ENCODE measurements around the gene MEGF11.

The MEGF11 gene

GRCh38 chr15:66084704-66085103 is 168.8 kb downstream of the MEGF11 start:
- FAIRE-seq = no peak

DNA sequence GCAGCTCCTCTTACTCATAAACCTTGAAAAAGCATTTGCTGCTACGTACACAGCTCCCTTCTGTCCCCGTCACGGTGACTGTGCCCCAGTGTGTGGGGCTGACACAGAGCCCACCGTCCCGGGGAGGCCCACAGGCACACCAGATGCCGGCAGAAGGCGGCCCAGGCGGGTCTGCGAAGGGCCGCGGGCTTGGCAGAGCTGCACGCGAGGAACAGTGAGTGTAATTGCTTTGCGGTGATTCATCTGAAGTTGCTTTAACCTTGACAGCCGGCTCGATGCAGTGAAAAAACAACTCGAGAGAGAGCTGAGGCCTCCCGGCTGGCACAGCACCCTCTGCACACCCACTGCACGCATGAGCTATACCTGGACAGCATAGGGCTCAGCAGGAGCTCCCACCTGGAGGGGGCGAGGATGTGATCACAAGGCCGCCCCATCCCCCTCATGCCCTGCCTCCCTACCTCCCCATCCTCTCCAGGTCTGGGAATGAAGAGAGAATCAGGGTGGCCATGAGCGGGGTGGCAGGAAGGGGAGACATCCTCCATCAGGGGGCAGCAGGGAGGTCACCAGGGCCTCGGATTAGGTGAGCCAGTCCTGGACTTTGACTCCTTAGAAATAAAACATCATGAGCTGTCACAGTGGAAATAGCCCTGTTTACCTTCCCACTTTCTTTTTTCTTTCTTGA is 172.7 kb downstream of the MEGF11 start:
- no peak for FAIRE-seq

- no peak for FAIRE-seq
These were observed 174.6 kb downstream of the MEGF11 start for GRCh38 chr15:66078929-66079275.

GRCh38 chr15:66078196-66078928 is 175.2 kb downstream of the MEGF11 start:
- no peak for FAIRE-seq

DNA sequence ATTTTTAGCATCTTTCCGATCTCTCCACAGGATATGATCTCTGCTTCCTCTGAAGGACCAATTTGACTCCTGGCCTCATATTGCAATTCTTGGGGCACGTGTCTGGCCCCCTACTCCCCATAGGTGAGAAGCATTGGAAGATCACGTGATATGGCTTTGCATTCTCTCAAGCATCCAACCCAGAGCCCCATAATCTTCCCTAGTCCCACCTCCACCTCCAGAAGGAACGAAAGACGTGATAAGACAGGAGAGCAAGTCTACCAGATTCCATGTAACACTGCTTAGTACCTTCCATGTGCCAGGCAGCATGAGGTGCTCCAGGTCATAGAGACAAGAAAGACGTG is 176.3 kb downstream of the MEGF11 start:
- no peak for FAIRE-seq

DNA sequence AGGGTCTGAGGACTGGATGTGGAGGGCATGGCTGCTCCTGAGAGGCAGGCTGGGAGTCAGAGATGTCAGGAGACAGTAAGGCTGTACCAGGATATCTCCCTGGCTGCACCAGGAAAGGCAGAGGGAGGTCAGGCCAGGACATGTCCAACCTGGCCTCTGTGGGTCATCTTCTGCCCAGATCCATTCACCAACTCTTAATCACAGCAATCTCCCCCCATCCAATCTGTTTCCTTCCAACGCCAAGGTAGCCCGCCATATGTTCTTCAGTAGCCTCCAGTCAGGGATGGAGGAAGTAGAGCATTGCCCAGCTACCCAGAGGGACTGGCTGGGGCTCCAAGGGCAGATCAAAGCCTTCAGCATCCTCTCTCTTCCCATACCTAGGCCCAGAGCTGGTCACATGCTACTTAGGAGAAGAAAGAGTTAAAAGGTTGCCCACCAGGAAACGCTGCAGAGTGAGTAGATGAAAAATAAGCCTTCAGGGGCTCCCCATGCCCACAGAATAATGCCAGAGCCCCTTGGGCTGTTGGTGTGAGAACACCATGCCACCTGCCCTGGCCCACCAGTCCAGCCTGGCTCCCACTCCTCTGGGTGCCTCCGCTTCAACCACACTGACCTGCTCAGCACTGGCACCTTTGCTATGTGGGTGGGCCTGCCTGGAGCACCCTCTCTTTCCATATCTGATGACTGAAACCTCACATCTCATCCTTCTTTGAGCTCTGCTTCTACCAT is 176.8 kb downstream of the MEGF11 start:
- FAIRE-seq = no peak

DNA sequence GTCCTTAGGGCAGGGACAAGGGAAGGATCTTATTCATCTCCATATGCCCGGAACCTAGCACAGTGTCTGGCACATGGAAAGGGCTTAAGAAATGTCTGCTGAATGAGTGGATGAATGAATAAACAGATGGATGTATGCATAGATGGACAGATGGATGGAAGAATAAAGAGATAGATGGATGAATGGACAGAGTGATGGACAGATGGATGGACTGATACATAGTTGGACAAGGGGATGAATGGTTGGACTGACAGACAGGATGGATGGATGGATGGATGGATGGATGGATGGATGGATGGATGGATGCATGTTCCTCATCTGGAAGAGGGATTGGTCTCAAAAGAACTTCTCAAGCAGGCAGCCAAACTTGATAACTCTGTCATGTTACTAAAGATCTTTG is 177.6 kb downstream of the MEGF11 start:
- FAIRE-seq = no peak

DNA sequence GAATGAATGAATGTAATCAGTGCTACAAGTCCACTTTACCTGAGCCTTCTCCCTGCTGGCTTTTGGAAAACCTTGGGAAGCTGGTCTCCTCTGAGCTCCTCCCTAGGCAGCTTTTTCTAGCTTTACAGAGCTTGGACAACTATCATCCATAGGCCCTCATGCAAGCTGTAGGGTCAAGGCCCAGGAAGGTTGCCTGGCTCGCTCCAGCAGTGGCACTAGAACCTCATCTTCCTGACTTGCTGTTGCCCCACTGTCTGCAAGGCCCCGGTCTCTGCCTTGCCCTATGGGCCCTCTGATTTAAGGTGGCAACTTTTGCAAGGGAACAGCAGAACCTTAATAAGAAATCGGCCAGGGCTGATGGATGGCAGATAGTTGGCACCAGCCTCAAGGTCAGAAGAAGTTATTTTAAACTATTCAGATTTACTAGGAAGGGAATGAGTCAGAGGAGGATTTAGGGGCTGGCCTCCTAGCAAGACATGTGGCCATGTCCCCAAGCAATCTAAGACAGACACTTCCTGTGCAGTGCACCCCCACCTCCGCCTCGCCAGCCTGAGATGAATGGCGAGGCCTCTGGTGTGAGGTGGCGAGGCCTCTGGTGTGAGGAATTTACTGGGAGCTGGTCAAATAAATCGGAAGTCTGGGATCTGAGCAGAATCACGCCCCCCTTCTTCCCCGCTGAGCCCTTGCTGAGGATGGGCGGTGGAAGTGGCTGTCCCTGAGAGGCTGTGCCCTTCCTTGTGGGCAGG is 180.8 kb downstream of the MEGF11 start:
- FAIRE-seq = no peak

GRCh38 chr15:66071921-66072295 is 181.6 kb downstream of the MEGF11 start:
- FAIRE-seq = no peak

DNA sequence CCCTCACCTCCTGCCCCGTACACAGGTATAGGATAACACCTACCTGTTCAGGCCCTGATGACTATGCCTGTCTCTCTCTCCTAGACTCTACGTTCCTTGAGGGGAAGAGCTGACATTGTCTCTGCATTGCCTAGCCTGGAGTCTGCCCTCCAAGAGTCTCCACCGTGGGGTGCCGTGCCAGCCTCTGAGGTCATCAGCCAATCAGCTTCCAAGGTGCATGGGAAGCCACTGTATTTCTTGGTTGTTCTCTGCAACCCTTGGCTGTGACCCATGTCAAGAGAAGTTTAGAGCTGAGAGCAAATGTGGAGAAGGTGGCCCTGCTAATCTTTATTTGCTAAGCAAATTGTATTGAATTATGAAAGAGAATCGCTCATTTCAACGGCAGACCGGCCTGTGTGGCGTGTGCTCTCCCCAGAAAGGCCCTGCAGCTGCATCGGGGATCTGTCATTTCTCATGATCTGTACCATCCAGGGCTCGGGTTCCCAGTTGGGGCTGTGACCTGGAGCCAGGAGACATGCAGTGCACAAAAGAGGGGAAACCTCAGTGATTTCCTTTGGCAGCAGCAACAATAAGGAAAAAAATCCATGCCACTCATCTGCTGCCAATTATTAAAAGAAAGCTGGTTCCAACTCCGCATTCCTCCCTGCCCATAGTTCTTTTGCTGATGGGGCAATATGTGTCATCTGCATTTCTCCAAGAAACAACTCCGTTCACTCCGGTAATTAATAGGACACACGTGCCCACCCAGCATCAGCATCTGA is 182.2 kb downstream of the MEGF11 start:
- FAIRE-seq = no peak

DNA sequence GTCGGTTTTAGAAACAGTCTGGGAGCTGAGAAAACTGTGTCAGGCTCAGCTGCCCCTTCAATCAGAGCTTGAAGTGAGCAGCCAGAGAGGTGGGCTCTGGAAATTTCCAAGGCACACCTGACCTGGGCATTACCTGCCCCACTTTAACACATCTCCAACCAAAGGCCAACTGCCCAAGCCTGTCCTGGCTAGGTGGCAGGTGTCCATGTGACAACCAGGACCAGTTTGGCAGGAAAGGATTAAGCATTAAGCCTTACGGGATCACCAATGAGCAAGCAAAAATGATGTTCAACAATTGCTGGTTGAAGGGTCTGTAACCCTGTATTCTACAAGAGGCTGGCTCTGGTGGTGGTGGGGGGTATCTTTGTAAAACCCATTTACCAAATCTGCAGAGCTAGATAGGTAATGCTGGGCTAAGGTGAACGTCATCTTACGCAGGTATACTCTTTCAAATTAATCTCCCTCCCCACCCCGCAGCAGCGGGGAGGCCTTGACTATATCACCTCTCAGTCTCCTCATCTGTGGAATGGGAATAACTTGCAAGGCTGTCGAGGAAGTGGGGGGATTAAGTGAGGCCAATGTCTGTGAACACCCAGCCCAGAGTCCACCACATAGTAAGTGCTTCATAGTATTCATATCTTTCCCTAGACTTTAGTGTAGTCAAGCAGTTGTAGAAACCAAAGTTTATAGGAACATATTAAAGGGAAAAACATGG is 183.2 kb downstream of the MEGF11 start:
- no peak for FAIRE-seq

GRCh38 chr15:66069751-66070150 is 183.8 kb downstream of the MEGF11 start:
- no peak for FAIRE-seq

GRCh38 chr15:66068801-66069200 is 184.7 kb downstream of the MEGF11 start:
- no peak for FAIRE-seq

DNA sequence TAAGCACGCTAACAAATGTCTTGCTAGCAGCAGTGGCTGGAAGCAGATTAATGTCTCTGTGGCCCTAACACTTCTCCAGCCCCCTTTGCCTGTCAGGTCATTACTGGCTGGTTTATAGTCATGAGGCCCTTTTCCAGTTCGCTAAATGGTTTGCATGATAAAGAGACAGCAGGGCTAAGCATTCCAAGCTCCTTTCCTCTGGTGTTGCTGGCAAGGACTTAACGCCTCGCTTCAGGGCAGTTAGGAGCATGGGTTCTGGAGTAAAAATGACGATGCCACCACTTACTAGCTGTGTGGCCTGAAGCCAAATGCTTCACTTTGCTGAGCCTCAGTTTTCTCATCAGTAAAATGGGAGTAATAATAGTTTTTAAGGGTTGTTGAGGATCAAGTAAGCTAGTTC is 185.9 kb downstream of the MEGF11 start:
- FAIRE-seq = no peak

GRCh38 chr15:66066481-66066880 is 187.1 kb downstream of the MEGF11 start:
- FAIRE-seq = no peak

GRCh38 chr15:66066005-66066404 is 187.5 kb downstream of the MEGF11 start:
- no peak for FAIRE-seq

- no peak for FAIRE-seq
These were observed 188.2 kb downstream of the MEGF11 start for GRCh38 chr15:66065325-66065724.

- no peak for FAIRE-seq
These were observed 190.4 kb downstream of the MEGF11 start for GRCh38 chr15:66063147-66063546.

GRCh38 chr15:66057089-66057488 is 196.5 kb downstream of the MEGF11 start:
- FAIRE-seq = no peak

- no peak for FAIRE-seq
These were observed 199.6 kb downstream of the MEGF11 start for GRCh38 chr15:66053991-66054390.

DNA sequence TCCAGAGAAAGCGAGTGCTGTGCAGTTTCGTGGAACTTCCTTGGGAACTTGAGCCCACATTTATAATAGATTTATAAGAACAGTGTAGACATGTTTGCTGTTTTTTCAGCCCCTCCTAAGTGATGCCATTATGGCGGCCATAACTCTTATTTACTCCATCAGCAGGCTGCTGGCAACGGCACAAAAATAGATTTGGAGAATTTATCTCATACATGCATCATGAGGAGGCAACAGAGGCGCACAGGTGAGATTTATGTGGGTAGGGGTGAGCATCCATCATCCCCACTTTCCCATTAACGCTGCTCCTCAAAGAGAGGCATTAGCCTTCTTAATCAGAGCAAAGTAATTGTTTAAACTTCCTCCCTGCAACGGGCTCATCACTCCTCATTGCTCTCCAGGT is 201.7 kb downstream of the MEGF11 start:
- FAIRE-seq = no peak

DNA sequence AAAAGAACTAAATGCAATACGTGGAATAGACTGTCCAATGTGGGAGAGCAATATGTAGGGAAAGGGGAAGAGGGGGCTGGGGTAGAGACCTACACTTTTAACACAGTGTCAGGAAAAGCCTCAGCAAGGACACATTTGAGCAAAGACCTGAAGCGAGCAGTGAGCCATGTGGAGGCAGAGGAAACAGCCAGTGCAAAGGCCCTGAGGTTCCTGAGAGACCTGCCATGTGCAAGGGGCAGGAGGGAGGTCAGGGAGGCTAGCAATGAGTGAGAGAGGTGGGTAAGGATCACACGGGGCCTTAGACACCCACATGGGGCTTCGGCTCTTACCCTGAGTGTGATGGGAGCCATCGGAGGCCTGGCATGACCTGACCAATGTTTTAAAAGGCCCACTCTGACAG is 203.3 kb downstream of the MEGF11 start:
- FAIRE-seq = no peak
